Stimulated activated CD8-positive, alpha-beta memory T cell treated with anti-CD3 and anti-CD28 coated beads, Interleukin-2, amount 100 ng/mL, for 1 hour (primary cell): ENCODE results near the gene ZSCAN4.

ENCODE experiments used
- DNase-seq, 2 donors: peaks; one replicate each; pipeline ENCODE4 v3.0.0-alpha.2; 2020; ENCODE audit warnings: low read depth in 2 of 2

The ZSCAN4 gene

DNA sequence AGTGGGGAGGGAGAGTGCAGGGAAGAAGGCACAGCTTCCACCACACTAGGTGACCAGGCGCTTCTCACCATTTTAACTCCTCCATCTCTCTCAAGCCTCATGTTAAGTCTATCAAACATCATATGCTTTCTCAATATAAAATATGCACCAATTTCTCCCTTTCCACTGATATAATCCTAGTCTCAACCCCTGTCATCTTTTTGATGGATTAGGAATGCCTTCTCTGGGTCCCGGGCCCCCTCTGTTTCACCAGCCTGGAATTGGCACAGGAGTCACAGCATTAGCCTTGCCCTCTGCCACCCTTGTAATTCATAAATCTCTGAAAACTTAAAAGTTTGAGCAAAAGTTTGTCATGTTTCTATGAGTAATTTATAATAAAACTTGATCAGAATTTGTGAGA is at the start of gene ZSCAN4:
ZSCAN4 (plus strand) TSS at position 301 of the 400 bp plus-strand sequence. CDS start 7,211 bp downstream, outside the sequence.
- no peak for DNase-seq

DNA sequence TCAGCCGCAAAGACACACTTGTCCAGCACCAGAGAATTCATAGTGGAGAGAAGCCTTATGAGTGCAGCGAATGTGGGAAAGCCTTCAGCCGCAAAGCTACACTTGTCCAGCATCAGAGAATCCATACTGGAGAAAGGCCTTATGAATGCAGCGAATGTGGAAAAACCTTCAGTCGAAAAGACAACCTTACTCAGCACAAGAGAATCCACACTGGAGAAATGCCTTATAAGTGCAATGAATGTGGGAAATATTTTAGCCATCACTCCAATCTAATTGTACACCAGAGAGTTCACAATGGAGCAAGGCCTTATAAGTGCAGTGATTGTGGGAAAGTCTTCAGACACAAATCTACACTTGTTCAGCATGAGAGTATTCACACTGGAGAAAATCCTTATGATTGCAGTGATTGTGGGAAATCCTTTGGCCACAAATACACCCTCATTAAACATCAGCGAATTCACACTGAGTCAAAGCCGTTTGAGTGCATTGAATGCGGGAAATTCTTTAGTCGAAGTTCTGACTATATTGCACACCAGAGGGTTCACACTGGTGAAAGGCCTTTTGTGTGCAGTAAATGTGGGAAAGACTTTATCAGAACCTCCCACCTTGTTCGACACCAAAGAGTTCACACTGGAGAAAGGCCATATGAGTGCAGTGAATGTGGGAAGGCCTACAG is 47.9 kb upstream of the ZSCAN4 start:
- DNase-seq, result no peak

GRCh38 chr19:57623091-57623490 is 45.6 kb upstream of the ZSCAN4 start:
- no peak for DNase-seq

DNA sequence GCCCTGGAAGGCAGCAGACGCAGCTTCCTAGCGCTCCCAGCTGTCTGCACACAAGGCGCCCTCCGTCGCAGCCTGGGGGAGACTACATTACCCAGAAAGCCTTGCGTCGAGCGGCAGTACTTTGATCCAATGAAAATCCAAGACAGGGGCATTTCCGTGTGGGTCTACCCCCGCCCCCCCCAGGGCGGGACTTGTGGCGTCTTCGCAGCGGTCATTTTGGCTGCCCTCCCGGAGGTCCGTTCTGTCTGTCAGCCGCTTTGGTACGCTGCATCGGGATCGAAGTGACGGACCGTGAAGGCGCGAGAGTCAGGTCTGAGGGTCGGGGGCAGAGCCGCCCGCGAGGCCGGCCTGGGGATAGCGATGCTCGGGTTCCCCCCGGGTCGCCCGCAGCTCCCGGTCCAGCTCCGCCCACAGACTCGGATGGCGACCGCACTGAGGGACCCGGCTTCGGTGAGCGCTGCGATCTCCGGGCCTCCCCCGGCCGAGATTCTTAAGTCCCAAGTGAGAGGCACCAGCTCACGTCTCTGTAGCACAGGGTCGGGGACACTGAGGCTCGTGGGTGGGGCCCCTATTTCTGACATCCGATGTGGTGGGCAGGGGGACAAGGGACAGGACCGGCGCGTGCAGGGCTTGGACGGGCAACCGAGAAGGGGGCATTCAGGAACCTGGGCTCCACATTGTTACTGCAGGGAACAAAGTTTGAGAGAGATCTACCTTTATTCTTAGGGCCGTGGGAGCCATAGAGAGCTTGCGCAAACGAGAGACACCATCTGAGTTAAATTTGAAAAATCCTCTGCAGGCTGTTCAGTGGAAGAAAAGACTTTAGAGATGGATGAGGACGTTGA is 35.5 kb upstream of the ZSCAN4 start, which contains the start of gene ZNF211:
ZNF211 (plus strand) TSS at position 182 of the 845 bp plus-strand sequence; CDS start at position 361, 179 bp downstream.
- peak; percentile 70 to 75 for DNase-seq

DNA sequence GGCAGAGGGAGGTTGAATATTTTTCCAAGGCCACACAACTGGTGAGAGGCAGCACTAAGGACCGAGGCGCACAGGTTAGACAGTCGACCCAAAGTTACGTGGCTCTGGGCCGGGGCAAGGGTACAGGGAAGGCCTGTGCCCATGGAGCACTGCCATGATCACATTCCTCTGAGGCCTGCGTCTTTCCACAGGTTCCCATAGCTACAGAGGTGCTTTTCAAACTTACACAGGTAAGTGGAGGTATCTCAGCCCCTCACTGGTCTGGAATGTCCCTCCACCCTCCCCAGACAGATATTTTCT is 35.0 kb upstream of the ZSCAN4 start:
- DNase-seq, result no peak

- DNase-seq, result no peak
Measured at GRCh38 chr19:57637379-57637778, 31.4 kb upstream of the ZSCAN4 start.

GRCh38 chr19:57641715-57642234 is 27.0 kb upstream of the ZSCAN4 start:
- no peak for DNase-seq

- no peak for DNase-seq
Measured at GRCh38 chr19:57642396-57643046, 26.2 kb upstream of the ZSCAN4 start.

GRCh38 chr19:57643734-57644133 is 25.0 kb upstream of the ZSCAN4 start:
- no peak for DNase-seq

GRCh38 chr19:57648331-57649003 is 20.3 kb upstream of the ZSCAN4 start:
- no peak for DNase-seq

DNA sequence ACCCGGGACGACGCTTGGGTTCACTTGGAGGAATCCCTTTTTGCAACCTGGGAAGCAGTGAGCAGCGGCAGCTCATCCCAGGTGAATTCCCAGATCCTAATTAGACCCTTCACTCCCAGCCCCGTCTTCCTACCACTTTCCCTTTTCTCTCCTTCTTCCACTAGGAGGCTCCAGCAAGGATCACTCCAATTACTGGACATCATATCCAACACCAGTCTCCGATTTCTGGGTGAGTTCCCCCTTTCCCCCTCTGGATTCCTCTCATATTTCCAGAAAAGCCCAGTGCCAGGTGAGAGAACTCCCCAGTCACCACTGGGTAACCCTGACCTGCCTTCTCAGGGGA is 17.1 kb upstream of the ZSCAN4 start:
- DNase-seq, result no peak

- DNase-seq, result no peak
Measured at GRCh38 chr19:57653689-57654088, 15.0 kb upstream of the ZSCAN4 start.

DNA sequence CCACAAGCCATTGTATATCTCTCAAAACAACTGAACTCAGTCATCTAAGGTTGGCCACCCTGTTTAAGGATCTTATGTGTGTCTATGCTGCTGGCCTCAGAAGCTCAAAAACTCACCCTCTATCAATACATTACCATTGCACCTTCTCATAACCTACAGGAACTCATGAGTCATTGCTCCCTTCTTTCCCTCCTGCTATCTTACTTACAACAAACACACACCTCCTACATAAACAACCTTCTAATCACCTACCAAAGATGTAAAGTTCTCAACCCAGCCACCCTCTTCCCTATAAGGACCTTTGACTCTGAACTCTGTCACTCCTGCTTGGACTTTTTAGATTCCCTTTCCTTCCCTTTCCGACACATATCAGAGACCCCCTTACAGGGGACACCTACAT is 13.3 kb upstream of the ZSCAN4 start:
- no peak for DNase-seq

GRCh38 chr19:57656346-57656745 is 12.4 kb upstream of the ZSCAN4 start:
- DNase-seq, result no peak

DNA sequence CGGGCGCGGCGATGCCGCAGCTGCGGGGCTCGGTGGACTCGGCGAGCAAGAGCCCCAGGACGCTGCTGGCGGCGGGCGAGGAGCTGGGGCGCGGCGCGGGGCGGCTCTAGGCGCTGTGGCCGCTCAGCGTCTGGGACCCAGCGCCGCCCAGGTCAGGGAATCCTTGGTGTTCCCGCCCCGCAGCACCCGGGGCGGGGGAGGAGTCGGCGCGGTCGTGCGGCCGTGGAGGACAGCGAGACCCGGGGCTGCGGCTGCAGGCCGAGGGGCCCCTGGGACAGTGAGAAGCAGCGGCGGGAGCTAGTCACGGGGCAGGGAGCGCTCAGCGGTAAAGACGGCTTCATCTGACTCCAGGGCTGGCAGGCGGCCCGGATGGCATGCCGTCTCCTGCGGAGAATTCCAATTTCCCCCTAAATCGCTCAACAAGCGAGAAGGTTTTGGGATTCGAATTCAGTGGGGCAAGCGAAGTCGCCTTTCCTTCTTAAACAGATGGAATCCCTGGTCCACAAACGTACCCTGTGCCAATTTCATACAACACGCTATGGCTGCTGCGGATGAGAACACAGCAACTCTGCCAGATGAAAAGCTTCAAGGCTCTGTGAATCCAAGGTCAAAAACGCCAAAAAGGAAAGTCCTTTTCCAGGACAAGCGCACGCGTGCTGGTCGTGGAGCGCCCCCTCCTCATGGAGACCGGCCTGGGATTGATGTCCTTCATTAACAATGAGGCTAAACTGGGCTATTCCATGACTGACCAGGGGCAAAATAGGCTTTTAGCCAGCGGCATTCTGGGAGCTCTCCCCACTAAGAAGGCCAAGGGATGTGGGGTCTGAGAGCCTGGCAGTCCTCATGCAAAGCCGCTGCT is 4.2 kb upstream of the ZSCAN4 start:
- no peak for DNase-seq

GRCh38 chr19:57665261-57665806 is 3.4 kb upstream of the ZSCAN4 start:
- no peak for DNase-seq

- no peak for DNase-seq
Measured at GRCh38 chr19:57667228-57667627, 1.5 kb upstream of the ZSCAN4 start.

- no peak for DNase-seq
Measured at GRCh38 chr19:57671124-57671895, 2.6 kb downstream of the ZSCAN4 start.

DNA sequence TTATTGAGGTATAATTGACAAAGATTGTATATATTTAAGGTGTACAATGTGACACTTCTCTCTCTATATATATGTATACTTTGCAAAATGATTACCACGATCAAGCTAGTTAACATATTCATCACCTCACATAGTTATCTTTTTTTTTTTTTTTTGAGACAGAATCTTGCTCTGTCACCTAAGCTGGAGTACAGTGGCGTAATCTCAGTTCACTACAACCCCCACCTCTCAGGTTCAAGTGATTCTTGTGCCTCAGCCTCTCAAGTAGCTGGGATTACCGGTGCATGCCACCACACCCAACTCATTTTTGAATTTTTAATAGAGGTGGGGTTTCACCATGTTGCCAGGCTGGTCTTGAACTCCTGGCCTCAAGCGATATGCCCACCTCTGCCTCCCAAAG is 3.7 kb downstream of the ZSCAN4 start:
- no peak for DNase-seq

GRCh38 chr19:57675881-57676280 is 7.1 kb downstream of the ZSCAN4 start:
- no peak for DNase-seq
